Measurements from ENCODE around the gene TOPAZ1.

Gene TOPAZ1

DNA sequence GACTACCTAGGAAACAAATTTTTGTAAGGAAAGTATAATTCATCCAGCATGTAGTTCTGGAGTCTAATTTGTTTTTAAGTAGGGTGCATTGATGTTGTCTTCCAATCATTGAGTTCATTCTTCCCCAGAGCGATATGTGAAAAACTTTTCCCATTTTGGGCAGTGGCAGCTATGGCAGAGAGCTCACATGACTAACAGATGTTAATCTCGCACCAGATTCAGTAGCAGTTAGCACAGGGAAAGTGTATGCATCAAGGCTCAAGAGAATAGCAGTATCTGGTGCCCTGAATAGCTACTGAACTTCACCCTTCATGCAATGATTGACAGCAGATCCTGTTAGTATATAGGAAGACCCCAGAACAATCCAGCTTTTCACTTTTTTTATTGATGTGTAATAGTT is 50.6 kb downstream of the TOPAZ1 start:
- TF ChIP-seq, protein P1, sequence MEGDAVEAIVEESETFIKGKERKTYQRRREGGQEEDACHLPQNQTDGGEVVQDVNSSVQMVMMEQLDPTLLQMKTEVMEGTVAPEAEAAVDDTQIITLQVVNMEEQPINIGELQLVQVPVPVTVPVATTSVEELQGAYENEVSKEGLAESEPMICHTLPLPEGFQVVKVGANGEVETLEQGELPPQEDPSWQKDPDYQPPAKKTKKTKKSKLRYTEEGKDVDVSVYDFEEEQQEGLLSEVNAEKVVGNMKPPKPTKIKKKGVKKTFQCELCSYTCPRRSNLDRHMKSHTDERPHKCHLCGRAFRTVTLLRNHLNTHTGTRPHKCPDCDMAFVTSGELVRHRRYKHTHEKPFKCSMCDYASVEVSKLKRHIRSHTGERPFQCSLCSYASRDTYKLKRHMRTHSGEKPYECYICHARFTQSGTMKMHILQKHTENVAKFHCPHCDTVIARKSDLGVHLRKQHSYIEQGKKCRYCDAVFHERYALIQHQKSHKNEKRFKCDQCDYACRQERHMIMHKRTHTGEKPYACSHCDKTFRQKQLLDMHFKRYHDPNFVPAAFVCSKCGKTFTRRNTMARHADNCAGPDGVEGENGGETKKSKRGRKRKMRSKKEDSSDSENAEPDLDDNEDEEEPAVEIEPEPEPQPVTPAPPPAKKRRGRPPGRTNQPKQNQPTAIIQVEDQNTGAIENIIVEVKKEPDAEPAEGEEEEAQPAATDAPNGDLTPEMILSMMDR (conservative IDR thresholded peaks at IDR 0.05; ENCODE audit: low read depth, low read length): no peak
- no peak overlapping the region for H3K4me3 ChIP-seq (ENCODE audit: low read depth, low read length)
- no peak for DNase-seq (ENCODE audit: low read depth)

DNA sequence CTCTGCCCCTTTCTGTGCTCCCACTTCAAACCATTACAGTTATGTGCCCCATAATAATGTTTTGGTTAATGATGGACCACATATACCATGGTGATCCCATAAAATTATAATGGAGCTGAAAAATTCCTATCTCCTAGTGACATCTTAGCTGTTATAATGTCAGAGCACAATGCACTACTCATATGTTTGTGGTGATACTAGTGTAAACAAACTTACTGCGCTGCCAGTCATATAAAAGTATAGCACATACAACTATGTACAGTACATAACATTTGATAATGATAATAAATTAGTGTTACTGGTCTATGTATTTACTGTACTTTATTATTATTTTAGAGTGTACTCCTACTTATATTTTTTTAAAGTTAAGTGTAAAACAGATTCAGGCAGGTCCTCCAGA is 51.3 kb downstream of the TOPAZ1 start:
- no peak overlapping the region for H3K4me3 ChIP-seq (ENCODE audit: low read depth, low read length)
- TF ChIP-seq, protein P1 (conservative IDR thresholded peaks at IDR 0.05; ENCODE audit: low read depth, low read length): no peak
- DNase-seq (ENCODE audit: low read depth): no peak

DNA sequence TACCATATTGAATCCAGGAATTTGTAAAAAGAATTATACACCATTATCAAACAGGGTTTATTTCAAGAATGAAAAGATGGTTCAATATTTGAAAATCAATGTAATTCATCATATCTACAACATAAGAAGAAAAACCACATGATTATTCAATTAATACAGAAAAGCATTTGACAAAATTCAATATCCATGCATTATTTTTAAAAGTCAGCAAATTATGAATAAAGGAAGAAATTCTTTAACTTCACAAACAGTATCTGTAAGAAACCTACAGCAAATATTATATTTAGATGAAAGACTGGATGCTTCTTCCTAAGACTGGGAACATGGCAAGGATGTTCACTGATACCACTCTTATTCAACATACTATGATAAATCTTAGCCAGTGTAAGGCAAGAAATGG is 55.6 kb downstream of the TOPAZ1 start:
- no peak overlapping the region for H3K4me3 ChIP-seq (ENCODE audit: low read depth, low read length)
- TF ChIP-seq, protein P1 (conservative IDR thresholded peaks at IDR 0.05; ENCODE audit: low read depth, low read length): no peak
- DNase-seq (ENCODE audit: low read depth): no peak

DNA sequence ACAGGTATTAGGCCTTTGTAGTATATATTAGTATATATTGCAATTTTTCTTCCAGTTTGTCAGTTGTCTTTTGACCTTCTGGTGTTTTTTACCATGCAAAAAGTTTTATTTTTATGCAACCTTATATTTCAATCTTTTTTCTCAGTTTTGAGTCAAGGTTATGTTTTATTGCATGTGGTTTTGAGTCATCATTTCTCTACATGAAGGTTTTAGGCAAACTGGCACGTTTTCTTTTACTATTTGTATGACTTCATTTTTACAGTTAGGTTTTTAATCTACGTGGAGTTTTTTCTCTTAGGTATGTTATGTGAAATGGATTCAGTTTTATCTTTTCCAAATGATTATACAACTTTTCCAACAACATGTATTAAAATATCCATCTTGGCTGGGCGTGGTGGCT is 60.1 kb downstream of the TOPAZ1 start:
- H3K4me3 ChIP-seq (ENCODE audit: low read depth, low read length): no peak overlapping the region
- TF ChIP-seq, protein P1 (conservative IDR thresholded peaks at IDR 0.05; ENCODE audit: low read depth, low read length): no peak
- DNase-seq (ENCODE audit: low read depth): no peak

DNA sequence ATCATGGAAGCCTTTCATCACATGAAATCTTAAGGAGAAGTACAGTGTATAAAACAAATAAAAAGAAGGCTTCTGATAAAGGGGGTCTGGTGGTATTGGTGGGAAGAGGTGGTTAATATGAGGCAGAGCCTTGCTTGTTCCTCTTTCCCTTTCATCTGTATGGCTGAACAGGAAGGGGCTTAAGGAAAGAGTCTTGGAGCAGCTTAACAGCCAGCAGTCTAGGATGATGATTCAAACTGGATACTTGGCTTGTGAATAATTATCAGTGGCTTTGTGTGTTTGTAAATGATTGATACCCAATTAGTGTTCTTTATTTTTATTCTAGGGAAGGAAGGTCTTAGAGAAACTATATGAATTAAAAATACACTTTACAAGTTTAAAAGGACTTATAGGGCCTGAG is 67.8 kb downstream of the TOPAZ1 start:
- TF ChIP-seq, protein P1 (conservative IDR thresholded peaks at IDR 0.05; ENCODE audit: low read depth, low read length): no peak

DNA sequence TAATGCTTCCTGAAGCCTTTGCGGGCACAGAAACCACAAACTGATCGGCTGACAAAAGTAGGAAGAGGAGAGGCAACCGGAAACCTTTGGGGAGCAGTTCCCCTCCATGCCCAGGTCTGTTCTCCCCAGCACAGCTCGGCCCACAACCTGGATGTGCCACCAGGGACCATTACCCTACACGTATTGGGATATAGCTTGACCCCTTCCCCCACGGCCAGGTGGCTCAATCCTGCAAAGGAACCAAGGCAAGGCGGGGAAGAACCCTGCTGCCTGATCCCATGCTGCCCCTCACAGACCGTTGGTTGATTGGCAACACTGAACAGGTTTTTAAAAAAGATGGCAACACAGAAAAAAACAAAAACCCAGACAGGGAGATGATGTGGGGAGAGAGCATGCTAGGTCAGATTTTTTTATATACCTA is 77.2 kb downstream of the TOPAZ1 start:
- DNase-seq (ENCODE audit: low read depth): no peak
- TF ChIP-seq, protein P1 (conservative IDR thresholded peaks at IDR 0.05; ENCODE audit: low read depth, low read length): no peak

More for the DNA sequence above, 67.8 kb downstream of the TOPAZ1 start:
- no peak overlapping the region for H3K4me3 ChIP-seq (ENCODE audit: low read depth, low read length)
- no peak for DNase-seq (ENCODE audit: low read depth)

DNA sequence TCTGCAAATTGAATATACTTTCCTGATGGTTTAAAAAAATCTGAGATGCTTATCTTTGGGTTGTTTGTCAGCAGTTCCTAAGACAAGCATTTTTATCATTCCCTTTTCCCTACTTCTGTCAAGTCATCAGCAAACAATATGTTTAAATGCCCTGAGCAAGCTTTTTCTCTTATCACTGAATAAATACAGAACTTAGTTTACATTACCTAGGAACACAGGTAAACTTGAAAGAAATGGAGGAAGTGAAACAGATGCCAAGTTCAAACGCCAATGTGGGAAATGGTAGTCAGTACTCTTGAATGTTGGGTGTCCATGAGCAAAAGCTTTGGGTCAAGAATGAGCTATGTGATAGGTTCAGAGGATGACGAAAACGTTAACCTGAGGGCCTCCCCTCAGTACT is 79.6 kb downstream of the TOPAZ1 start:
- DNase-seq (ENCODE audit: low read depth): no peak
- H3K4me3 ChIP-seq (ENCODE audit: low read depth, low read length): no peak overlapping the region
- TF ChIP-seq, protein P1 (conservative IDR thresholded peaks at IDR 0.05; ENCODE audit: low read depth, low read length): no peak

More for the DNA sequence above, 77.2 kb downstream of the TOPAZ1 start:
- no peak overlapping the region for H3K4me3 ChIP-seq (ENCODE audit: low read depth, low read length)
